GM21737 (cell line): ENCODE measurements around the gene SPON1.
"Not testable (repeated sequence)": the region's sequence is repeated elsewhere in the genome, so short reads cannot be mapped to it uniquely, and the experiment has no call there.

Experiments used
- ATAC-seq: cut with Tn5 transposase; IDR thresholded peaks from one replicate; pipeline ENCODE4 v1.9.1; 2021; ENCODE audit warnings: mild to moderate bottlenecking, moderate library complexity; ENCODE audit not compliant: unreplicated experiment

The SPON1 gene

DNA sequence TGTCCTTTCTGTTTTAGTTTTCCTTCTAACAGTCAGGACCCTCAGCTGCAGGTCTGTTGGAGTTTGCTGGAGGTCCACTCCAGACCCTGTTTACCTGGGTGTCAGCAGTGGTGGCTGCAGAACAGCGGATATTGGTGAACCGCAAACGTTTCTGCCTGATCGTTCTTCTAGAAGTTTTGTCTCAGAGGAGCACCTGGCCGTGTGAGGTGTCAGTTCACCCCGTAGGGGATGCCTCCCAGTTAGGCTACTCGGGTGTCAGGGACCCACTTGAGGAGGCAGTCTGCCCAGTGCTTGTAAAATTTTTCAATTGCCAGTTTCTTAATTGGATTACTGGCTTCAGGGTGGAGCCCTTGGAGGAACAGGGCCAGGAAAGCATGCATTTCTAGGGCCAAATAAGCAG, 211.2 kb downstream of the SPON1 start:
- ATAC-seq = not testable (repeated sequence)

- no peak for ATAC-seq
Measured at GRCh38 chr11:14179116-14179820, 216.7 kb downstream of the SPON1 start.

DNA sequence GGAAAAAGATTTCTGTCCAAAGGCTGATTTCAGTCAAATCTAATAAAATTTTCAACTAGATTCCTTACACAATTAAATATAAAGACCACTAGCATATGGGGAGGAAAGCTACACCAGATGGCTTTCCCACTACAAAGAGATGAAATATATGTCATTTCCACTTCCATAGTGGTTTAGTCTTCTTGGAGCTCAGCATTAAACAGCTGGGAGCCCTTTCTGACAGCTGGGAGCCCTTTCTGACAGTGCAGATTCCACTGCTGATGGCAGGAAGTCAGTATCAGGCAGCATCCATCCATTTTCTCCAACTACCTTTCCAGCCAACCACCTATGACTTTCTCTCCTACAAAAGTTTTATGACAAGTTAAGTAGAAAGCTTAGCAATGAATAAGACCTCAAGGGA, 218.6 kb downstream of the SPON1 start:
- ATAC-seq = no peak

DNA sequence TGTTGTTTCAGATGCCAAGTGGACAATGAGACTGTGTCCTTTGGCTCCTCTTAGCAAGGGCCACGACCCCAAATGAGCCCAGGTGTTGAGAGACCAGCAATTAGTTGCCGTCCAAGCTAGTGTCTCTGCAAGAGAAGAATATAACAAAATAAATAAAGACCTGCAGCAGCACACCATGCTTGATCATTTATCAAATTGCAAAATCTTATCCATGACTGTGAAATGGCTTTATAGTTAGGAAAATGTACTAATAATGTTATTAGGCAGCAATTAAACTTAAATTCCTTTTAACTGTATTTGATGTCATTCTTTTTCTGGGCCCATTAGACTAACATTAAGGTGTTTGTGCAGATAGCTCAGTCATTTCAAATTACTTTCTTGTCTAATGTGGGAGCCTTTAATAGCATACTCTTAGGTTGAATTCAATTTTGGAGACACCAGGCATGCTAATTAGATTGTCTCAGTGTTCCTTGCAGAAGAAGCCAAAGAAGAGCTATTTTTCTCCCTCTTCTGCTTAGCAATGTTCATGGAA, 220.4 kb downstream of the SPON1 start:
- no peak for ATAC-seq

GRCh38 chr11:14184028-14184940, 221.8 kb downstream of the SPON1 start:
- ATAC-seq = no peak

DNA sequence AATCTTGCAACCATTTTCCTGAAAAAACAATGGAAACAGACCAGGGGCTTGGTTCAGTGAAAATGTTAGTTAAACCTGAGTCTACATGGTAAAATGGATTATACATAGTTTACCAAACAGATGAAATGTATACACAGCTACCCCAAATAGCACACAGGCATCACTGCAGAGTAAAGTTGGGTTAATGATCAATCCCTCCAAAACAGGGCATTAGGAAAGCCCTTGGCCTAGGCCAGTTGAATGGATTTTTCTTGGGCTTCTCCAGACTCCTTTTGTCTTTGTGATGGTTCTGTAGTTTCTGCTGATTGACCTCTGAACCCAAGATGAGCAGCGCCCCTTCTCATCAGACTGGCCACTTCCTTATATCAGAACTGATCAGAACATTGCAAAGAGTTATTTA, 222.9 kb downstream of the SPON1 start:
- ATAC-seq = no peak

GRCh38 chr11:14186046-14186775, 223.7 kb downstream of the SPON1 start:
- no peak for ATAC-seq

DNA sequence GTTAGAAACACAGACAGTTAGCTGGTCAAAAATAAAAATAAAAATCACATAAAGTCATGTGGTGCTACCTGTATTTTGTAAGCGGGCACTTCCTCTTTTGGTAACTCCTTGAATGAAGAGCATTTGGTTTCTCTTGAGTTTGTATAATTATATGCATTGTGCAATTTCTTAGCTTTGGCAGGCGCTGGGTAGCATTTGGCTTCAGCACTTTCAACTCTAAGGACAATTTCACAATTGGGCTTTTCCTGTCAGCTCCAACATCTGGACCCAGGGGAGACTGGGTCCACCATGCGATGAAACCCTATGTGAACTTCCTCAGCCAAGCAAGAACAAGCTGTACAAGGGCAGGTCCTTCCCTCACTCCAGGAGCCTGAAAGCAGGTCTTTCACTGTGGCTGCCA, 227.4 kb downstream of the SPON1 start:
- ATAC-seq = no peak

DNA sequence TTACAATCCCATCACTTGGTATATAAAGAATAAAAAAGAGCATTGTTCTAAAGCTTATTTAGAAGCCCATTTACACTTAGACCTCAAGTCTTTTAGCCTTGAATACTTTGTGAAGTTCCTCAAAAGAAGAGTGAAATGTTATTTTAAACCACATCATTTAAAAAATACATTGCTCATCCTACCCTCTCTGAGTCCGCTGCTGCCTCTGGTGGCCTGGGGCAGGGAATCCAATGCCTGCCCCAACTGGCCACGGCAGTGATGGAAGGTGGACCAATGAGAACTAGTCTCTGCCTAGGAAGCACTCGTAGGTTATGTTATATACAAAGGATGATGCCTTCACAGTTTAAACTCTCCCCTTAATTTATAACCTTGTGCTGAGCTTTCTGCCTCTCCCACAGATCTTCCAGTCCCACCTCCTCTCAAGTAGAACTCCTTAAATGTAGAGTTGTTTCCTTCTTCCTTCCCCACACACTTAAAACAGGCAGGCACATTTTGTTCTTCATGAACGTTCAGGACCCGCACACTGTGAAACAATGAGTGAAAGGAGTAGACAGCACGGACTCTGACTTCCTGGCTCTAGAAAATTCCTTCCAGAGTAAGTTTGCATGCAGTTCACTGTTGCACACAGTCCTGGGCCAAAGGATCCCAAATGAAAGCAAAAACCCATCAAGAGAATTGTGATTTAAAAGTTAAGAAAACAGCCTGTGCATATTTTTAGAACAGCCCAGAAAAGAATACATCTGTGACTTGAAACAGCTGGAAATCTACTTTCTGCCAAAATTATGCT, 228.7 kb downstream of the SPON1 start:
- ATAC-seq = no peak

- no peak for ATAC-seq
Measured at GRCh38 chr11:14193644-14194043, 231.1 kb downstream of the SPON1 start.

DNA sequence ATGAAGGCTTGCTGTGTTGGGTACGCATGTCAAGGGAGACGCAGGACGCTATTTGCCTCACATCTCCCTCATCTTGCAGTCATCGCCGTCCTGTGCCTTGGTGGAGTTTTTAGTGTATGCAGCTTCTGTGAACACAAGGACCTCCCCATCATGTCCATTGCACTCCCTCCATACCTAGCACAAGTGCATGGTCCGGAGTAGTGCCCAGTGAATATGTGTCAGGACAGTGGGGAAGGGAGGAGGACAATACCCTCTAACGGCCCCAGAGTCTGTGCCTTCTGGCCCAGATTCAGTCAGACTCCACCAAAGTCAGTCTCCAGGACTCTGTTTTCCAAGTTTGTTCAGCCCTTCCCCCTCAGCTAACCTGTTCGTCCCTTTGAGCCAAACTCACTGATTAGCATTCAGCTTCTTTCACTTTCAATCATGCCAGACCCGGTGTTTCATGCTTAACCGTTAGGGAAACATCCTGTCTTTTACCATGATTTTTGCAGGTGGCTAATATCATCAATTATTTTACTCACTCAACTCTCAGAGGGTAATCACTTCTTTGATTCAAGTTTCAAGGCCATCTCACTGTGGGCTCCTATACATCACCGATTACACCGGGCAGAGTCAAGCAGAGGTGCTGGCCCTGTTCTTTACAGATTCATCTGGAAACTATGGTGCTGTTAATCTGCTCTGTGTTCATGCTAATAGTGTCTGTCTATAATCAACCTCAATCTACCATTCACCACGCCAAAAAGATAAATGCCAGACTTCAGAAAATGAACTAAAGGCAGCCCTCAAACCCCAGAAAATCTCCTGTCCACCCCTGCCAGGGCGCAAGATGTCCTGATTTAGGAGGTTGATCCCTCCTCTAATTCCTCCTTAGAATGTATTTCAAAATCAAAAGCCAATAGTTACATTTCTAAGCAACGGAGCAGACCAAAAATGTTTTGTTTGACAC, 240.0 kb downstream of the SPON1 start:
- peak; percentile 59 for ATAC-seq

DNA sequence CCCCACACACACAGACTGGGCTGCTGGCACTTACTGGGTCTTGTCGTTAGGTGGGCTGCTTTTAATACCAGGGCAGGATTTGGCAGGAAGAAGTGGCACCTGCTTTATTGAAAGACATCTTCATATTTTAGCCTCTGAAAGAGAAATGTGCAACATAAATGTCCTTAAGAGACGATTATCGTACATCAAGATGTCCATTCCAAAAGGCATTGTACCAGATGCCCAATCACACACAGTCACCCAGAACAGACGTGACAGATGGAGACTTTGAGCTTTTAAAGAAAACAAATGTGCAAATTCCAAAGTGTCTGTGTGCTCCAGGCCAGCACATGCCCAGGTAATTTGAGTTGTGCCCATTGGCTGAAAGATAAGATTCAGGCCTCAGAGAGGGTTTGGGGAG, 240.8 kb downstream of the SPON1 start:
- ATAC-seq = no peak

GRCh38 chr11:14212986-14213385, 250.5 kb downstream of the SPON1 start:
- ATAC-seq = no peak

DNA sequence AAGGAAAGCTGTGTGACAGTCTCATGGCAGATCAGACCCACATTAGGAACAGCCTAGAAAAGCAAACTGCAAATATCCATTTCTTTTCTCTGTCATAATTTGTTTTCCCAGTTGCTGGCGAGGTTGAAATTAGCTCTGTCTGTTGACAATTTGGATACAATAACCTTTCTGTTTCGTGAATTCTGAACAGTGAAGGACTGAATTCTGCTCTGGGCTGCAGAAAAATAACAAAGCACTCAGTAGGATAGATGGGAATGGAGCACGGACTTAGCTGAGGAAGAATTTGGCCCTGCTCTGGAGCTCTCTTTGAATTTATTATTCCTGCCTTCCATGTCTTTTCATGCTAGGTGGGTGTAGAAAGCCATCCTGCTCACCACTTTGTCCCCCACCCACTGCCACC, 256.2 kb downstream of the SPON1 start:
- ATAC-seq = no peak

DNA sequence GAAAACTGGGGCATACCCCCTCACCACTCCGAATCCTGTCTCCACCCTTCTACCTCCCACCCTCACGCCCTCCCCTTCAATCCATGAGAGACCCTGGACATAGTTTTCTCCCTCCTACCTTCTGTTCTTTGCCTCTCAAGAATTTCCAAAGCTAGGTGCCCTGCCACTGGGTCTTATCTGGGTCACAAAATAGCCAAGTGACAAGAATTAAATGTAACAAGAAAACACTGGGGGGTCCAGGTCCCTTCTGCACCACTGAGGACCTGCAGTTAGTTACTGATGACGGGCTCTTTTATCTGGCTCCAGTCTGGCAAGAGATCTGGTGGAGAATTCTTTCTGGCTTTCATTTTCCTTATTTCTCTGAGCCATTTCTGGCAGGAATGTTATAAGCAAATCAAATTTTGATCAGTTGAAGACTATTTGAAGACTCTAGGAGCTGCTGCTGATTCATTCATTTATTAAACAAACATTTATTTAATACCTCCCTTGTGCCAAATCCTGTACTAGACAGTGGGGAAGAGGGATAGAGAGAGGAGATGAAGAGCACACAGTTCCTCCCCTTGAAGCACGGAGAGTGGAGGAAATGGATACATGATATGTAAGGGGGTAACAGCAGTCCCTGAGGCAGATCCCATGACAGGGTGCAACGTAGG, 261.2 kb downstream of the SPON1 start:
- ATAC-seq = no peak

- ATAC-seq = no peak
Measured at GRCh38 chr11:14224395-14224794, 261.9 kb downstream of the SPON1 start.

DNA sequence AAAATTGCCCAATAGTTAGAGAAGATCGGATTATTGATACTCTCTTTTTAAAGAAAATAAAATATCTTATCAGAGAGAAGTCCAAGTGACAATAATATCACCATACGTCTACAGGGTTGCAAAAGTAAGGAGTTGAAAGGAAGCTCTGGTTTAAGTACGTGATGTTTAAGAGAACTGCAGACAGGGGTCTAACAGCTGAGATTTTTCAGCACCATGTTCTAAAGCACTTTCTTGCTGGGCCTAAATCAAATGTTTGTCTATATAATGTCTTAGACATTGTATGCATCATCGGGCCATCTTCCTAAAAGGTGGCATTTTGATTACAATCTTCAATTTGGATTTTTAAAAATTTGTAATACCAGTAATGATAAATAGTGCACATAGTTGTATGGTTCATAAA, 263.1 kb downstream of the SPON1 start:
- ATAC-seq = no peak

- ATAC-seq = no peak
Measured at GRCh38 chr11:14228356-14228755, 265.8 kb downstream of the SPON1 start.

DNA sequence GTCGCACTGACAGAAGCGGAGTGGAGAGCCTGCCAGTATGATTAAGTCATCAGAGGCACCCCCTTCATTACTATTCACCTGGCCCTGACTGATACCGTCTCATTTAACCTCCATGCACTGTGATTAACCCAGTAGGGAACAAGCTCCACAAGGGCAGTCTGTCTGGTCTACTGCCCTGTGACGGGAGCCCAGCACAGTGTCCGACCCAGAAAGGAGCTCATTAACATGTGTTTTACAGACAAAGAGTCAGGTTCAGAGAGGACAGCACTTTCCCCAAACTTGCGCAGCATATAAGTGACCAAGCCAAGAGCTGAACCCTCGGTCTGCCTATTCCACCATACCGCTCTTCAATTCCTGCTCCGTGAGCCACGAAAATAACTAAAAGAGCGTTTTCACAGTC, 266.9 kb downstream of the SPON1 start:
- no peak for ATAC-seq
